ENCODE data around the gene TOLLIP.

The TOLLIP gene

GRCh38 chr11:1240771-1241170 is 68.7 kb downstream of the TOLLIP start:
- no peak for DNase-seq

- no peak for DNase-seq
These were observed 69.7 kb downstream of the TOLLIP start for GRCh38 chr11:1239596-1240205.

- no peak for DNase-seq
These were observed 70.5 kb downstream of the TOLLIP start for GRCh38 chr11:1238767-1239595.

GRCh38 chr11:1237851-1238250 is 71.6 kb downstream of the TOLLIP start:
- no peak for DNase-seq

- DNase-seq, result no peak
These were observed 72.3 kb downstream of the TOLLIP start for GRCh38 chr11:1237128-1237580.

- no peak for DNase-seq
These were observed 72.9 kb downstream of the TOLLIP start for GRCh38 chr11:1236316-1237127.

- no peak for DNase-seq
These were observed 73.5 kb downstream of the TOLLIP start for GRCh38 chr11:1235901-1236315.

GRCh38 chr11:1235306-1235900 is 74.0 kb downstream of the TOLLIP start:
- no peak for DNase-seq

GRCh38 chr11:1234771-1235305 is 74.6 kb downstream of the TOLLIP start:
- DNase-seq, result no peak

- DNase-seq, result no peak
These were observed 75.2 kb downstream of the TOLLIP start for GRCh38 chr11:1234054-1234720.

GRCh38 chr11:1233351-1234053 is 75.9 kb downstream of the TOLLIP start:
- DNase-seq, result no peak

GRCh38 chr11:1232883-1233321 is 76.5 kb downstream of the TOLLIP start:
- DNase-seq, result no peak

- no peak for DNase-seq
These were observed 77.2 kb downstream of the TOLLIP start for GRCh38 chr11:1232021-1232882.

- no peak for DNase-seq
These were observed 77.9 kb downstream of the TOLLIP start for GRCh38 chr11:1231396-1232020.

- DNase-seq, result no peak
These were observed 78.7 kb downstream of the TOLLIP start for GRCh38 chr11:1230456-1231395.

- DNase-seq, result no peak
These were observed 79.3 kb downstream of the TOLLIP start for GRCh38 chr11:1230121-1230455.

GRCh38 chr11:1229471-1230120 is 79.8 kb downstream of the TOLLIP start:
- no peak for DNase-seq

GRCh38 chr11:1228921-1229451 is 80.4 kb downstream of the TOLLIP start:
- DNase-seq, result no peak

Data from activated CD4-positive, alpha-beta T cell treated with anti-CD3 and anti-CD28 coated beads, Interleukin-2, Interleukin-6, amounts not matched to agents 100 ng/mL and 50 ng/mL, durations not matched to agents 16 hours and 8 hours (primary cell).